ENCODE data around the gene MED16. TPM values are rescaled to one million over a fixed set of nuclear protein-coding genes. Genes with fewer than 3 reads are reported as not detected.

The MED16 gene
- total RNA-seq, 6 donors from 2014 or later: 33.5 to 110 (median 62.1) TPM

GRCh38 chr19:916645-917322 is 23.8 kb upstream of the MED16 start:
- DNase-seq: no peak
- peak overlapping the region in 3 of 4 donors; percentile 22 to 43 (median 36) for H3K4me3 ChIP-seq
- peaks cover 3 to 45% (median 36%) of the 10 kb centered on the region in 4 donors for H3K27me3 ChIP-seq
- peaks cover 39 to 54% (median 42%) of the 10 kb centered on the region in 4 donors for H3K4me1 ChIP-seq
- ATAC-seq (ENCODE audit: low FRiP score in 2 of 2): no peak
- no peaks in the 10 kb centered on the region for H3K9me3 ChIP-seq
- TF ChIP-seq POLR2AphosphoS5 (IDR thresholded peaks at IDR 0.05) (no peak), EP300 (IDR thresholded peaks at IDR 0.05) (no peak), POLR2A (IDR thresholded peaks at IDR 0.05) (no peak), CTCF (IDR thresholded peaks at IDR 0.05) (no peak)
- WGBS, 2 donors: 21 to 73% methylated on average over 6 to 30 of the region's 35 CpGs
- no peaks in the 10 kb centered on the region for H3K36me3 ChIP-seq
- H3K27ac ChIP-seq: no peak overlapping the region

- TF ChIP-seq CTCF (IDR thresholded peaks at IDR 0.05): peak in 1 of 6 experiments; percentile 7
- peak; percentile 81 to 83 for TF ChIP-seq POLR2AphosphoS5 (IDR thresholded peaks at IDR 0.05)
- TF ChIP-seq EP300 (IDR thresholded peaks at IDR 0.05): no peak
- TF ChIP-seq POLR2A (IDR thresholded peaks at IDR 0.05): peak in 3 of 4 donors; percentile 12 to 69 (median 35)
- H3K36me3 ChIP-seq: no peaks in the 10 kb centered on the region
- peaks cover 29 to 44% (median 41%) of the 10 kb centered on the region in 4 donors for H3K4me1 ChIP-seq
- peak; percentile 52 to 92 for ATAC-seq (ENCODE audit: low FRiP score in 2 of 2)
- H3K27me3 ChIP-seq: peaks cover 1 to 19% (median 16%) of the 10 kb centered on the region in 4 donors
- DNase-seq: peak; percentile 84 to 98
- peak within 1 kb of the TSS; percentile 94 to 100 (median 96) for H3K27ac ChIP-seq
- no peaks in the 10 kb centered on the region for H3K9me3 ChIP-seq
- peak within 1 kb of the TSS; percentile 79 to 97 (median 84) for H3K4me3 ChIP-seq
- 0 to 1% methylated on average over 22 to 29 of the region's 76 CpGs for WGBS, 2 donors
Observed at GRCh38 chr19:913080-913748, 20.2 kb upstream of the MED16 start, which contains the start of gene R3HDM4. Gene R3HDM4 (minus strand): TSS chr19:913219. CDS start chr19:913157, 62 bp downstream.

- no peaks in the 10 kb centered on the region for H3K9me3 ChIP-seq
- H3K4me3 ChIP-seq: peak overlapping the region; percentile 79 to 97 (median 84)
- peaks cover 21 to 36% (median 34%) of the 10 kb centered on the region in 4 donors for H3K4me1 ChIP-seq
- peak in 1 of 2 donors; percentile 86 for DNase-seq
- no peak for ATAC-seq (ENCODE audit: low FRiP score in 2 of 2)
- 1 to 2% methylated on average over 19 to 20 of the region's 69 CpGs for WGBS, 2 donors
- TF ChIP-seq EP300 (IDR thresholded peaks at IDR 0.05): no peak
- no peak for TF ChIP-seq POLR2A (IDR thresholded peaks at IDR 0.05)
- TF ChIP-seq POLR2AphosphoS5 (IDR thresholded peaks at IDR 0.05): no peak
- no peak for TF ChIP-seq CTCF (IDR thresholded peaks at IDR 0.05)
- peaks cover 1 to 11% (median 8%) of the 10 kb centered on the region in 4 donors for H3K27me3 ChIP-seq
- H3K36me3 ChIP-seq: no peaks in the 10 kb centered on the region
- H3K27ac ChIP-seq: peak overlapping the region; percentile 86 to 100 (median 96)
Observed at GRCh38 chr19:912181-913079, 19.4 kb upstream of the MED16 start.

- Histone ChIP-seq H3K27ac (peak overlapping the region in 2 of 4 donors; percentile 98 to 100), H3K27me3 (peaks cover 0 to under 1% (median 0%) of the 10 kb centered on the region in 4 donors), H3K36me3 (no peaks in the 10 kb centered on the region), H3K4me3 (peak overlapping the region in 2 of 4 donors; percentile 82 to 97), H3K9me3 (no peaks in the 10 kb centered on the region), H3K4me1 (peaks cover 13 to 29% (median 26%) of the 10 kb centered on the region in 4 donors)
- 87 to 93% methylated on average over 47 to 54 of the region's 54 CpGs for WGBS, 2 donors
- peak in 1 of 2 donors; percentile 83 for DNase-seq
- no peak for ATAC-seq (ENCODE audit: low FRiP score in 2 of 2)
- TF ChIP-seq POLR2AphosphoS5 (IDR thresholded peaks at IDR 0.05) (no peak), POLR2A (IDR thresholded peaks at IDR 0.05) (no peak), CTCF (IDR thresholded peaks at IDR 0.05) (no peak), EP300 (IDR thresholded peaks at IDR 0.05) (no peak)
Observed at GRCh38 chr19:911197-912033, 18.4 kb upstream of the MED16 start.
